Common myeloid progenitor, CD34-positive (primary cell): ENCODE data around the gene CFAP97D2.
"Not testable (repeated sequence)": the region's sequence is repeated elsewhere in the genome, so short reads cannot be mapped to it uniquely, and the experiment has no call there.

Experiments
- CTCF ChIA-PET: fragments of 350-600 bp; sonication (Branson Sonifier 250); formaldehyde crosslinking; loops from one replicate; lab custom pipeline; 2021; ENCODE audit warnings: antibody characterized with exemption; lab: Charles Lee
- POLR2A ChIA-PET: fragments of 350-600 bp; sonication (Branson Sonifier 250); formaldehyde crosslinking; loops from one replicate; lab custom pipeline; 2021; ENCODE audit warnings: antibody characterized with exemption; lab: Charles Lee
- DNase-seq, 3 donors: peaks; one replicate each; pipeline versions ENCODE4 v3.0.0 to v3.0.0-alpha.2; 2013
- H3K27ac ChIP-seq, 2 experiments: 1 replicate in 1 of 2; 2 replicates in 1 of 2; pipeline ENCODE4 v1.7.0; 2013; ENCODE audit warnings: inconsistent platforms in 2 of 2, low read length in 2 of 2, mild to moderate bottlenecking in 2 of 2, low read depth in 1 of 2, moderate library complexity in 1 of 2; ENCODE audit not compliant: severe bottlenecking in 2 of 2, insufficient read depth in 1 of 2, poor library complexity in 1 of 2
- H3K27me3 ChIP-seq, 5 experiments: replicated peaks in 2 of 5; 1 replicate in 3 of 5; 2 replicates in 2 of 5; pipeline versions ENCODE4 v1.6.1 to v1.7.0; 2013; ENCODE audit warnings: low read length in 4 of 5, mild to moderate bottlenecking in 2 of 5, moderate library complexity in 2 of 5, inconsistent platforms in 1 of 5; ENCODE audit not compliant: insufficient read depth in 5 of 5, control insufficient read depth in 4 of 5
- H3K36me3 ChIP-seq, 4 experiments: 1 replicate in 2 of 4; 2 replicates in 2 of 4; pipeline versions ENCODE4 v1.6.1 to v1.7.0; 2013; ENCODE audit warnings: low read length in 3 of 4, control low read depth in 1 of 4, mild to moderate bottlenecking in 1 of 4; ENCODE audit not compliant: control insufficient read depth in 4 of 4, insufficient read depth in 4 of 4
- H3K4me1 ChIP-seq, 4 experiments: 1 replicate in 3 of 4; 2 replicates in 1 of 4; pipeline versions ENCODE4 v1.6.1 to v1.7.1; 2013; ENCODE audit warnings: low read length in 3 of 4, mild to moderate bottlenecking in 3 of 4, control low read depth in 1 of 4, inconsistent platforms in 1 of 4, moderate library complexity in 1 of 4; ENCODE audit not compliant: control insufficient read depth in 4 of 4, insufficient read depth in 4 of 4; ENCODE audit errors: control extremely low read depth in 1 of 4
- H3K4me3 ChIP-seq, 7 experiments: 1 replicate in 4 of 7; 2 replicates in 3 of 7; pipeline versions ENCODE4 v1.5.1 to v1.7.0; 2013; ENCODE audit warnings: mild to moderate bottlenecking in 7 of 7, low read length in 6 of 7, moderate library complexity in 6 of 7, inconsistent platforms in 2 of 7, low read depth in 2 of 7, control low read depth in 1 of 7; ENCODE audit not compliant: insufficient read depth in 4 of 7, control insufficient read depth in 1 of 7; ENCODE audit errors: extremely low read depth in 1 of 7
- H3K9me3 ChIP-seq, 5 experiments: 1 replicate in 4 of 5; 2 replicates in 1 of 5; pipeline versions ENCODE4 v1.6.1 to v1.7.1; 2013; ENCODE audit warnings: low read length in 4 of 5, mild to moderate bottlenecking in 2 of 5, inconsistent platforms in 1 of 5, low read depth in 1 of 5, moderate library complexity in 1 of 5; ENCODE audit not compliant: control insufficient read depth in 4 of 5, insufficient read depth in 2 of 5; ENCODE audit errors: control extremely low read depth in 1 of 5
- WGBS: methylation state at CpG from one replicate; pipeline ENCODE4 v1.1.5; 2013; ENCODE audit not compliant: insufficient coverage; 5-methylcytosine and 5-hydroxymethylcytosine counted together

Gene CFAP97D2

DNA sequence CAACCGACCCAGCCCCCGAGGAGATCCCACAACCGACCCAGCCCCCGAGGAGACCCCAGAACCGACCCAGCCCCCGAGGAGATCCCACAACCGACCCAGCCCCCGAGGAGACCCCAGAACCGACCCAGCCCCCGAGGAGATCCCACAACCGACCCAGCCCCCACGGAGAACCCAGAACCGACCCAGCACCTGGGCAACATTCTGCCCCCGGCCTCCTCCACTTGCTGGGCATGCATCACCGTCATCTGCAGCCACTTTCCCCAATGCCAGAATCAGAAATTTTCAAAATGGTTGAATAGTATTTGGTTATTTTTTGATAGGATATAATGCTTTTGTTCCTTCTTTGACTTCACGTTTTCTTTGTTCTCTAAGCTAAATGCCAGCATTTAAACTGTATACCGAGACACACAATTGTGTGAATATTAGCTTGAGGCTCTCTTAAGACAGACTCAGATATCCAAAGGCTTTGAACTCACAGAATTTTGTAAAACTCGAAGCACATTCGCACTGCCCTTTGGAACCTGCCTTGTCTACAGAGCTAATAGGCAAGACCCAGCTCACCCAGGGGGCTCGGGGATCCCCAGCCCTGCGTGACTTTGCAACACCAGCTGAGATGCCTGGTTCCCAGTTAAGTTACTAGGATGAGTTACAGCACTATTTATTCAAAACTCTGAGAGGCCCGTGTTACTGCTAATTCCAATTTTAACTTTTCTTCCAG, 31.1 kb upstream of the CFAP97D2 start:
- ChIA-PET CTCF (interaction anchor here (0.8 to 1.5 kb wide), 7 partner anchors 12 to 78 kb away, joined by 3 to 8 read pairs (median 4); no protein-coding TSS in a partner anchor), POLR2A (interaction anchor here (1.4 to 1.5 kb wide), 2 partner anchors 17 to 74 kb away, joined by 3 to 4 read pairs; no protein-coding TSS in a partner anchor)
- peak overlapping the region; percentile 43 to 72 for H3K27ac ChIP-seq
- DNase-seq, result no peak
- H3K4me1 ChIP-seq, result peaks cover 7 to 86% (median 77%) of the 10 kb centered on the region in 4 experiments
- no peaks in the 10 kb centered on the region for H3K9me3 ChIP-seq
- no peaks in the 10 kb centered on the region for H3K27me3 ChIP-seq
- no peaks in the 10 kb centered on the region for H3K36me3 ChIP-seq
- H3K4me3 ChIP-seq, result peak overlapping the region in 2 of 7 experiments; percentile 24 to 43
- 31% methylated on average over 5 of the region's 22 CpGs for WGBS

DNA sequence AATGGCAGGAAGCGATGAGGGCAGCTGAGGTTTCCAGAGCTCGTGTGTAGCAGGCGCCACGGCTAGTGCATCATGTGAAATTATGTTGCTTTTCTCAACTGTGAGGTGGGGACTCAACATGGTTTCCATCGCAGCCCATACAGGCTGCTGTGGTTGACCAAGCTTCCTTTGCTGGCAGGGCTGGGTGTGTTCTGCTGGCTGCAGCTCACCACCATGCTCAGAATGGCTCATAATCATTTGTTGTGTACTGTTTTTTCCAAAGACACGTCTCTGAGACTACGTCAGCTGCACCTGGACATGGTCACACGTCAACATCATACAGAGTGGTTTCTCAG, 30.6 kb upstream of the CFAP97D2 start:
- DNase-seq, result peak; percentile 84 to 97 (median 96)
- H3K27ac ChIP-seq, result peak overlapping the region; percentile 43 to 72
- no peaks in the 10 kb centered on the region for H3K27me3 ChIP-seq
- H3K9me3 ChIP-seq, result no peaks in the 10 kb centered on the region
- H3K4me3 ChIP-seq, result peak overlapping the region in 2 of 7 experiments; percentile 24 to 43
- peaks cover 7 to 80% (median 73%) of the 10 kb centered on the region in 4 experiments for H3K4me1 ChIP-seq
- 0% methylated on average over 8 of the region's 8 CpGs for whole genome bisulfite sequencing
- ChIA-PET CTCF (interaction anchor here (0.8 to 1.5 kb wide), 7 partner anchors 13 to 78 kb away, joined by 3 to 8 read pairs (median 4); no protein-coding TSS in a partner anchor), POLR2A (interaction anchor here (1.4 to 1.5 kb wide), 2 partner anchors 18 to 74 kb away, joined by 3 to 4 read pairs; no protein-coding TSS in a partner anchor)
- no peaks in the 10 kb centered on the region for H3K36me3 ChIP-seq

DNA sequence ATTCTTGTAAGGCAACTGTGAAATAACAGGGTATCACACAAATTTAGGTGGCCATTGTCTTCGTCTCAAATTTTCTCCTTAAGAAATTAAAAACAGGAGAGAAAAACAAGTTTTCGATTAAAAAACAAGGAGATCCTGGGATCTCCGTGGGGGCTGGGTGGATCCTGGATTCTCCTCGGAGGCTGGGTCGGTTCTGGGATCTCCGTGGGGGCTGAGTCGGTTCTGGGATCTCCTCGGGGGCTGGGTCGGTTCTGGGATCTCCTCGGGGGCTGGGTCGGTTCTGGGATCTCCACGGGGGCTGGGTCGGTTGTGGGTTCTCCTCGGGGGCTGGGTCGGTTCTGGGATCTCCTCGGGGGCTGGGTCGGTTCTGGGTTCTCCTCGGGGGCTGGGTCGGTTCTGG, 30.2 kb upstream of the CFAP97D2 start:
- H3K9me3 ChIP-seq, DNase-seq, H3K27me3 ChIP-seq, H3K36me3 ChIP-seq: not testable (repeated sequence)
- peak overlapping the region; percentile 43 to 72 for H3K27ac ChIP-seq
- ChIA-PET CTCF (interaction anchor here (1.1 to 1.5 kb wide), 3 partner anchors 14 to 74 kb away, joined by 3 to 7 read pairs (median 5); no protein-coding TSS in a partner anchor), POLR2A (interaction anchor here (1.4 to 1.5 kb wide), 2 partner anchors 18 to 73 kb away, joined by 3 to 4 read pairs; no protein-coding TSS in a partner anchor)
- peaks cover 7 to 78% (median 70%) of the 10 kb centered on the region in 4 experiments for H3K4me1 ChIP-seq
- WGBS, result 82% methylated on average over 6 of the region's 19 CpGs
- peak overlapping the region in 1 of 7 experiments; percentile 43 for H3K4me3 ChIP-seq

DNA sequence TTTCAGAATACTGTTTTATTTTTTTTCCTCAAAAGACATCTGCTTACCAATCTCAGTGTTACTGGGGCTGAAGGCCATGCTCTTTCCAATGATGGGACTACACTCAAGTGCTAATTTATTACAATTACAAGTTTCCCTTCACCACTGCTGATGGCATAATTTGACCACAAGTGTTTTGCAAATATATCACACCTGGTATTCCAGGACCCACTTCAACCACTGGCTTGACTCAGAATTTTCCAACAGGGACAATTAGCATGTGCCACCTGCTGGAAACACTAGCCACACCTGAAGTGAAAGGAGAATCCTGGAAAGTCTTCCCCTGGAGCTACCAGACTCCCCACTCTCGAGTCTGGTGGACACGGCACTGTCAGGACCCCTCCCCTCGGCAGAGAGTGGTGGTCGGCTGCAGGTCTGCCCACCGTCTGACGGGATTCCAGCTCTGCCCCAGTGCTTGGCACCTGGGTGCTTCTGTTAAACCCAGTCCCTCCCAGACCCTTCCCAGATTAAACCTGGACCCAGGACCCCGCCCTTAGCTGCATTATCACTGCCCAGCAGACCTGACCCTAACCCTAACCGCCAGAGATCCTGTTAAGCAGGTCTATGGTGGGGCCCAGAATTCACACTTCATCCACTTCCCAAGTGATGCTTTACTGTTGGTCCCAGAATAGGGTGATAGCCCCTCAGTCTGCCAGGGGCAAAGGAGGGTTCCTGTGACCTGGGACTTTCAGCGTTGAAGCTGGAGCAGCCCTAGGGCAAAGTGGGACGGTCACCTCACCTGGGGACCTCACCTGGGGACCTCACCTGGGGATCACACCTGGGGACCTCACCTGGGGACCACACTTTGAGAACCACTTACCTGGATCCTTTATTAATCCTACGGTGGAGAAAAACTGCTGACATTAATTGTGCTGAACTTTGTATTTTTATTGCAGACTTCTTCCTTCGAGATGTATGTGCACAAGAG, 29.0 kb upstream of the CFAP97D2 start:
- ChIA-PET POLR2A (interaction anchor here (1.5 kb wide), 1 partner anchor 11 kb away, joined by 4 read pairs; no protein-coding TSS in a partner anchor), CTCF (interaction anchor here (3.4 kb wide), 1 partner anchor 12 kb away, joined by 11 read pairs; no protein-coding TSS in a partner anchor)
- DNase-seq, result no peak
- H3K27me3 ChIP-seq, result no peaks in the 10 kb centered on the region
- WGBS, result 97% methylated on average over 9 of the region's 12 CpGs
- no peak overlapping the region for H3K27ac ChIP-seq
- H3K4me1 ChIP-seq, result peaks cover 7 to 74% (median 62%) of the 10 kb centered on the region in 4 experiments
- H3K9me3 ChIP-seq, result no peaks in the 10 kb centered on the region
- no peaks in the 10 kb centered on the region for H3K36me3 ChIP-seq
- H3K4me3 ChIP-seq, result peak overlapping the region in 1 of 7 experiments; percentile 23

DNA sequence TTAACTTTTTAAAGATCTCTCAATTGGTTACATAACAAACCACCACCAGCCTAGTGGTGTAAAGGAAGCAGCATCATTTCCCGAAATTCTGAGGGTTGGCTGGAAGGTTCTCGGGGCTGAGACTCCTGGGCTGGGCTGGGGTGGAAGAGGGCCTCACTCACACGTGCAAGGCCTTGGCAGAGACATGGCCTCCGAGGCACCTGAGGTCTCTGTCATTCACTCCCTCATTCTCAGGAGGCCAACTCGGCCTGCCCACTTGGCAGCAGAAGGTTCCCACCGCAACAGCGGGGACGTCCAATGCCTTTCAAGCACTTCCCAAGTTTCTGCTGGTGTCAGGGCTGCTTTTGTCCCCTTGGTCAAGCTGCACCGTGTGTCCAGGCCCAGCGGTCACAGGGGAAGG, 28.0 kb upstream of the CFAP97D2 start:
- Histone ChIP-seq H3K4me1 (peaks cover 6 to 65% (median 53%) of the 10 kb centered on the region in 4 experiments), H3K9me3 (no peaks in the 10 kb centered on the region), H3K36me3 (no peaks in the 10 kb centered on the region), H3K27me3 (no peaks in the 10 kb centered on the region), H3K4me3 (no peak overlapping the region), H3K27ac (no peak overlapping the region)
- ChIA-PET POLR2A (interaction anchor here (1.5 kb wide), 1 partner anchor 10 kb away, joined by 4 read pairs; no protein-coding TSS in a partner anchor), CTCF (interaction anchor here (1.2 to 3.4 kb wide), 2 partner anchors 11 to 75 kb away, joined by 3 to 11 read pairs; no protein-coding TSS in a partner anchor)
- peak; percentile 59 to 66 (median 63) for DNase-seq
- 67% methylated on average over 3 of the region's 10 CpGs for WGBS

DNA sequence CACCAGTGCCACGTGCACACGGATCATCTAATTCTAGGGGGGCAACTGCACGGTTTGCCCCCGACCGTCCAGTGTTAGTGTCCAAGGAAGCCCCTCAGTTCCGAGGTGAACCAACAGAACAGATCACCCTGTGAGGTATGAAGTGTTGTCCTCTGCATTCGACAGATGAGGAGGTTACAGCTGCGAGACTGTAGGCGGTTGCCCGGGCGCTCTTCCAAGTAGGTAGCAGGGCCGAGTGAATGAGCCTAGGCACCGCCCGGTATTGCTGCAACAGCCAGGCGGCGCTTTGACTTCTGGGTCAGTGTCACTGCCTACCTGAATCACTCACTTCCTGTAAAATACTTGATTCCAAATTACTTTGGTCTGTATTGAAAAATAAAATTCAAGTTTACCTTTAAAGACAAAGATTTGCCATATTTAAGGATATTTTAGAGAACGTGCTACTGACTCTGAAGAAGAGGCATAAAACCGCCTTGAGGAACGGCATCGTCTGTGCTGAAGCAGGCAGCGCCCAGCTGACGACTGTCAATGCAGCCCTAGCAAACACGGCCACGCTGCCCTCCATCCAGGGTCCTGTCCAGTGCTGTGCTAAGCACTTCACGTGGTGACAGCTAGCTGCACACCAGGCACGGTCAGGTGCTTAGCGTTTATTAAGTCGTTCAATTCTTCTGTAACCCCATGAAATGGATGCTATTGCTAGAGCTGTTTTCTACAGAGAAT, 27.3 kb upstream of the CFAP97D2 start:
- Histone ChIP-seq H3K4me3 (no peak overlapping the region), H3K4me1 (peaks cover 6 to 60% (median 48%) of the 10 kb centered on the region in 4 experiments), H3K36me3 (no peaks in the 10 kb centered on the region), H3K27ac (no peak overlapping the region), H3K27me3 (no peaks in the 10 kb centered on the region), H3K9me3 (no peaks in the 10 kb centered on the region)
- DNase-seq, result no peak
- ChIA-PET CTCF (interaction anchor here (0.7 to 3.4 kb wide), 4 partner anchors 10 to 74 kb away, joined by 3 to 11 read pairs (median 3); no protein-coding TSS in a partner anchor), POLR2A (interaction anchor here (1.5 kb wide), 1 partner anchor 10 kb away, joined by 4 read pairs; no protein-coding TSS in a partner anchor)
- 98% methylated on average over 22 of the region's 28 CpGs for WGBS
